ENCODE data around the gene SLC17A5.
"Not testable (repeated sequence)": the region's sequence is repeated elsewhere in the genome, so short reads cannot be mapped to it uniquely, and the experiment has no call there.

SLC17A5 gene

GRCh38 chr6:73566954-73567591 is 86.7 kb downstream of the SLC17A5 start:
- H3K4me2 ChIP-seq (ENCODE audit: insufficient read depth, low read length, poor library complexity, severe bottlenecking): no peak overlapping the region
- H3K18ac ChIP-seq (ENCODE audit: low read length): no peak overlapping the region
- no peak for DNase-seq (ENCODE audit: low spot score)
- peak overlapping the region; percentile 36 for H3K27ac ChIP-seq (replicated peaks; ENCODE audit: low read length)
- no peak overlapping the region for H3K4ac ChIP-seq (ENCODE audit: low read length)
- peak overlapping the region; percentile 40 for H2BK15ac ChIP-seq (ENCODE audit: low read length)
- H3K36me3 ChIP-seq (replicated peaks in 1 of 2; ENCODE audit: control insufficient read depth in 2 of 2, insufficient read depth in 2 of 2, low read length in 2 of 2): no peaks in the 10 kb centered on the region
- H2BK5ac ChIP-seq (ENCODE audit: low read length): peak overlapping the region; percentile 84
- no peak overlapping the region for H3K23ac ChIP-seq (ENCODE audit: low read depth, low read length, poor library complexity)
- no peaks in the 10 kb centered on the region for H3K27me3 ChIP-seq (ENCODE audit: control insufficient read depth in 3 of 3, insufficient read depth in 3 of 3, low read depth in 1 of 3, low read length in 3 of 3)
- H2AFZ ChIP-seq (ENCODE audit: low read length): no peak overlapping the region
- H2AK5ac ChIP-seq (ENCODE audit: low read depth, low read length): no peak overlapping the region
- H2BK12ac ChIP-seq (ENCODE audit: low read length): no peak overlapping the region
- peak overlapping the region; percentile 6 for H4K91ac ChIP-seq (ENCODE audit: low read depth, low read length, poor library complexity)
- H3K9me3 ChIP-seq (replicated peaks in 1 of 2; ENCODE audit: control insufficient read depth in 2 of 2, insufficient read depth in 1 of 2, low read depth in 1 of 2, low read length in 2 of 2): peaks cover 0 to 2% of the 10 kb centered on the region in 2 donors
- H3K4me1 ChIP-seq (ENCODE audit: control insufficient read depth in 2 of 2, insufficient read depth in 1 of 2, low read depth in 1 of 2, low read length in 2 of 2): peaks cover 8% of the 10 kb centered on the region in 2 donors
- H3K79me1 ChIP-seq (ENCODE audit: low read depth, low read length): no peaks in the 10 kb centered on the region
- H3K14ac ChIP-seq (ENCODE audit: low read length): no peak overlapping the region
- H4K8ac ChIP-seq (ENCODE audit: low read depth, low read length): no peak overlapping the region
- peak overlapping the region; percentile 33 for H2BK120ac ChIP-seq (ENCODE audit: low read depth, low read length)
- WGBS, 2 donors (ENCODE audit: extremely low coverage in 2 of 2, insufficient read length in 2 of 2, insufficient replicate concordance in 1 of 2): no CpG with 5 or more reads among the region's 8 CpGs
- no peak overlapping the region for H3K9ac ChIP-seq (ENCODE audit: low read depth, low read length, poor library complexity)
- H3K4me3 ChIP-seq (ENCODE audit: low read length in 2 of 2): no peak overlapping the region

- not testable (repeated sequence) for H3K27me3 ChIP-seq (ENCODE audit: control insufficient read depth in 3 of 3, insufficient read depth in 3 of 3, low read depth in 1 of 3, low read length in 3 of 3); H2BK120ac ChIP-seq (ENCODE audit: low read depth, low read length); H4K91ac ChIP-seq (ENCODE audit: low read depth, low read length, poor library complexity); H3K9ac ChIP-seq (ENCODE audit: low read depth, low read length, poor library complexity); DNase-seq (ENCODE audit: low spot score); H3K4me1 ChIP-seq (ENCODE audit: control insufficient read depth in 2 of 2, insufficient read depth in 1 of 2, low read depth in 1 of 2, low read length in 2 of 2); H3K4me3 ChIP-seq (ENCODE audit: low read length in 2 of 2); H3K9me3 ChIP-seq (replicated peaks in 1 of 2; ENCODE audit: control insufficient read depth in 2 of 2, insufficient read depth in 1 of 2, low read depth in 1 of 2, low read length in 2 of 2); H3K18ac ChIP-seq (ENCODE audit: low read length); H2AK5ac ChIP-seq (ENCODE audit: low read depth, low read length); H3K79me1 ChIP-seq (ENCODE audit: low read depth, low read length); H3K36me3 ChIP-seq (replicated peaks in 1 of 2; ENCODE audit: control insufficient read depth in 2 of 2, insufficient read depth in 2 of 2, low read length in 2 of 2); H3K4ac ChIP-seq (ENCODE audit: low read length); H3K4me2 ChIP-seq (ENCODE audit: insufficient read depth, low read length, poor library complexity, severe bottlenecking); H2BK5ac ChIP-seq (ENCODE audit: low read length); H3K23ac ChIP-seq (ENCODE audit: low read depth, low read length, poor library complexity); H3K14ac ChIP-seq (ENCODE audit: low read length); H4K8ac ChIP-seq (ENCODE audit: low read depth, low read length); H2BK15ac ChIP-seq (ENCODE audit: low read length); H2BK12ac ChIP-seq (ENCODE audit: low read length)
- H2AFZ ChIP-seq (ENCODE audit: low read length): peak overlapping the region; percentile 68
- H3K27ac ChIP-seq (replicated peaks; ENCODE audit: low read length): peak overlapping the region; percentile 32
- WGBS, 2 donors (ENCODE audit: extremely low coverage in 2 of 2, insufficient read length in 2 of 2, insufficient replicate concordance in 1 of 2): no CpG with 5 or more reads among the region's 2 CpGs
Observed at GRCh38 chr6:73566486-73566871, 87.3 kb downstream of the SLC17A5 start.

GRCh38 chr6:73565767-73566485 is 87.9 kb downstream of the SLC17A5 start:
- Histone ChIP-seq H2AK5ac (ENCODE audit: low read depth, low read length) (no peak overlapping the region), H2BK5ac (ENCODE audit: low read length) (no peak overlapping the region), H2BK120ac (ENCODE audit: low read depth, low read length) (no peak overlapping the region), H2BK12ac (ENCODE audit: low read length) (no peak overlapping the region), H4K91ac (ENCODE audit: low read depth, low read length, poor library complexity) (no peak overlapping the region), H2BK15ac (ENCODE audit: low read length) (no peak overlapping the region), H3K18ac (ENCODE audit: low read length) (no peak overlapping the region), H3K79me1 (ENCODE audit: low read depth, low read length) (no peaks in the 10 kb centered on the region), H3K14ac (ENCODE audit: low read length) (no peak overlapping the region), H3K27ac (replicated peaks; ENCODE audit: low read length) (peak overlapping the region; percentile 58), H2AFZ (ENCODE audit: low read length) (peak overlapping the region; percentile 68), H3K4me2 (ENCODE audit: insufficient read depth, low read length, poor library complexity, severe bottlenecking) (no peak overlapping the region), H3K4me1 (ENCODE audit: control insufficient read depth in 2 of 2, insufficient read depth in 1 of 2, low read depth in 1 of 2, low read length in 2 of 2) (peaks cover 8% of the 10 kb centered on the region in 2 donors), H3K27me3 (ENCODE audit: control insufficient read depth in 3 of 3, insufficient read depth in 3 of 3, low read depth in 1 of 3, low read length in 3 of 3) (no peaks in the 10 kb centered on the region), H3K23ac (ENCODE audit: low read depth, low read length, poor library complexity) (no peak overlapping the region), H3K4me3 (ENCODE audit: low read length in 2 of 2) (no peak overlapping the region), H3K9ac (ENCODE audit: low read depth, low read length, poor library complexity) (no peak overlapping the region), H3K36me3 (replicated peaks in 1 of 2; ENCODE audit: control insufficient read depth in 2 of 2, insufficient read depth in 2 of 2, low read length in 2 of 2) (no peaks in the 10 kb centered on the region), H4K8ac (ENCODE audit: low read depth, low read length) (no peak overlapping the region), H3K4ac (ENCODE audit: low read length) (no peak overlapping the region), H3K9me3 (replicated peaks in 1 of 2; ENCODE audit: control insufficient read depth in 2 of 2, insufficient read depth in 1 of 2, low read depth in 1 of 2, low read length in 2 of 2) (peaks cover 0 to 2% of the 10 kb centered on the region in 2 donors)
- no CpG with 5 or more reads among the region's 11 CpGs for WGBS, 2 donors (ENCODE audit: extremely low coverage in 2 of 2, insufficient read length in 2 of 2, insufficient replicate concordance in 1 of 2)
- DNase-seq (ENCODE audit: low spot score): peak; percentile 42

GRCh38 chr6:73564578-73565345 is 89.0 kb downstream of the SLC17A5 start:
- Histone ChIP-seq H3K36me3 (replicated peaks in 1 of 2; ENCODE audit: control insufficient read depth in 2 of 2, insufficient read depth in 2 of 2, low read length in 2 of 2) (no peaks in the 10 kb centered on the region), H2BK5ac (ENCODE audit: low read length) (no peak overlapping the region), H4K8ac (ENCODE audit: low read depth, low read length) (no peak overlapping the region), H2BK15ac (ENCODE audit: low read length) (no peak overlapping the region), H3K9me3 (replicated peaks in 1 of 2; ENCODE audit: control insufficient read depth in 2 of 2, insufficient read depth in 1 of 2, low read depth in 1 of 2, low read length in 2 of 2) (peaks cover 0 to 2% of the 10 kb centered on the region in 2 donors), H3K18ac (ENCODE audit: low read length) (peak overlapping the region; percentile 13), H2AK5ac (ENCODE audit: low read depth, low read length) (no peak overlapping the region), H3K4me3 (ENCODE audit: low read length in 2 of 2) (no peak overlapping the region), H2BK120ac (ENCODE audit: low read depth, low read length) (no peak overlapping the region), H3K79me1 (ENCODE audit: low read depth, low read length) (no peaks in the 10 kb centered on the region), H2BK12ac (ENCODE audit: low read length) (no peak overlapping the region), H3K4ac (ENCODE audit: low read length) (no peak overlapping the region), H3K14ac (ENCODE audit: low read length) (no peak overlapping the region), H3K27ac (replicated peaks; ENCODE audit: low read length) (no peak overlapping the region), H4K91ac (ENCODE audit: low read depth, low read length, poor library complexity) (no peak overlapping the region), H3K27me3 (ENCODE audit: control insufficient read depth in 3 of 3, insufficient read depth in 3 of 3, low read depth in 1 of 3, low read length in 3 of 3) (no peaks in the 10 kb centered on the region), H3K9ac (ENCODE audit: low read depth, low read length, poor library complexity) (no peak overlapping the region), H2AFZ (ENCODE audit: low read length) (peak overlapping the region; percentile 8), H3K4me2 (ENCODE audit: insufficient read depth, low read length, poor library complexity, severe bottlenecking) (no peak overlapping the region), H3K23ac (ENCODE audit: low read depth, low read length, poor library complexity) (no peak overlapping the region), H3K4me1 (ENCODE audit: control insufficient read depth in 2 of 2, insufficient read depth in 1 of 2, low read depth in 1 of 2, low read length in 2 of 2) (peaks cover 8 to 13% of the 10 kb centered on the region in 2 donors)
- WGBS, 2 donors (ENCODE audit: extremely low coverage in 2 of 2, insufficient read length in 2 of 2, insufficient replicate concordance in 1 of 2): no CpG with 5 or more reads among the region's 17 CpGs
- no peak for DNase-seq (ENCODE audit: low spot score)

Measured in neuronal stem cell (in vitro differentiated cells).